Measurements from ENCODE around the gene ARMC10. TPM values are rescaled to one million over a fixed set of nuclear protein-coding genes. Genes with fewer than 3 reads are reported as not detected.

Gene ARMC10
- polyA plus RNA-seq, 4 donors, result 8.9 to 33.5 (median 17.4) TPM

DNA sequence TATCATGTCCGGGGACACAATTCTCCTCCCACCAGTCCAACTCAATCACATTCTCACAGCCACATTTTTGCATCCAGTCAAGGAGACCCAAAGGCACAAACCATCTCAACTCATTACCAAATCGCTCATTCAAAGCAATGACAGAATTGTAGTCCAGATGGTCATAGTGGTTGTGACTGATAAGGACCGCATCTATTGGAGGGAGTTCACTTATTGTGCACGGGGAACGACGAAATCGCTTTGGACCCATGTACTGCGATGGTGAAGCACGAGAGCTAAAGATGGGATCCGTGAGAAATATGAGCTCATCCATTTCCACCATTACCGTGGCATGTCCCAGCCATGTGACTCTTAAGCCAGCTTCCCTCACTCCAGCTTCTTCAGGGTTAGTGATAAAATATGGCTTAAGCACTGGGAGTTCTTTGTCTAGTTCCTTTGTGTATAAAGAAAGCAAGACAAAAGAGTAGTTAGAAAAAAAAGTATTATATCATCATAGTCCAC is 44.9 kb downstream of the ARMC10 start:
- Histone ChIP-seq H3K4me3 (ENCODE audit: low read depth in 1 of 3, low read length in 3 of 3) (no peak overlapping the region), H3K27me3 (ENCODE audit: control insufficient read depth in 3 of 3, insufficient read depth in 3 of 3, low read length in 3 of 3) (no peaks in the 10 kb centered on the region), H3K27ac (ENCODE audit: low read depth in 1 of 3, low read length in 2 of 3) (no peak overlapping the region), H3K4me1 (ENCODE audit: control insufficient read depth in 3 of 3, insufficient read depth in 2 of 3, low read depth in 1 of 3, low read length in 2 of 3) (peaks cover 0 to 3% (median 0%) of the 10 kb centered on the region in 3 donors), H3K9me3 (ENCODE audit: control insufficient read depth in 2 of 2, insufficient read depth in 1 of 2, low read depth in 1 of 2, low read length in 1 of 2) (no peaks in the 10 kb centered on the region), H3K36me3 (ENCODE audit: control insufficient read depth in 3 of 3, insufficient read depth in 2 of 3, low read depth in 1 of 3, low read length in 3 of 3) (peaks cover 5 to 26% (median 22%) of the 10 kb centered on the region in 3 donors)
- DNase-seq (no peak), FAIRE-seq (no peak)
- WGBS, 3 donors, result 97 to 99% (median 97%) methylated on average over 11 of the region's 11 CpGs

DNA sequence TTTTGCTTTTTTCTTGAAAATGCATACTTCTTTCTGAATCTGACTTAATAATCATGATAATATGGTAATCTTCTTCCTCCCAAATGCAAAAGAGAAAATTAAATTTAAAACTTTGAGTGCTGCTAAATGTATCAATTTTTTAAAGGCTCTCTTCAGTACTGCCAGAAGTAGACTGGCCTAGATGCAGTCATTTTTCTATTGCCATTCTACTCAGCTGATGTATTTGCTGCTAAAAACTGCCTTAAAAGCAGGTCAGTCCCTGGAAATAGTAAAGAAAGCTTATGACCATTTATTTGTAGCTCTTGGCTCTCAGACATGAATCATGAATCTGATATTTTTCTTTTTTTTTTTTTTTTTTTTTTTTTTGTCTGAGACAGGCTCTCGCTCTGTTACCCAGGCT is 45.4 kb downstream of the ARMC10 start:
- 88 to 100% (median 100%) methylated on average over 1 of the region's 1 CpG for WGBS, 3 donors
- Histone ChIP-seq H3K4me1 (ENCODE audit: control insufficient read depth in 3 of 3, insufficient read depth in 2 of 3, low read depth in 1 of 3, low read length in 2 of 3) (peaks cover 0 to 3% (median 0%) of the 10 kb centered on the region in 3 donors), H3K27ac (ENCODE audit: low read depth in 1 of 3, low read length in 2 of 3) (no peak overlapping the region), H3K36me3 (ENCODE audit: control insufficient read depth in 3 of 3, insufficient read depth in 2 of 3, low read depth in 1 of 3, low read length in 3 of 3) (peaks cover 5 to 26% (median 22%) of the 10 kb centered on the region in 3 donors), H3K27me3 (ENCODE audit: control insufficient read depth in 3 of 3, insufficient read depth in 3 of 3, low read length in 3 of 3) (no peaks in the 10 kb centered on the region), H3K9me3 (ENCODE audit: control insufficient read depth in 2 of 2, insufficient read depth in 1 of 2, low read depth in 1 of 2, low read length in 1 of 2) (no peaks in the 10 kb centered on the region), H3K4me3 (ENCODE audit: low read depth in 1 of 3, low read length in 3 of 3) (no peak overlapping the region)
- DNase-seq, result no peak
- FAIRE-seq, result no peak

DNA sequence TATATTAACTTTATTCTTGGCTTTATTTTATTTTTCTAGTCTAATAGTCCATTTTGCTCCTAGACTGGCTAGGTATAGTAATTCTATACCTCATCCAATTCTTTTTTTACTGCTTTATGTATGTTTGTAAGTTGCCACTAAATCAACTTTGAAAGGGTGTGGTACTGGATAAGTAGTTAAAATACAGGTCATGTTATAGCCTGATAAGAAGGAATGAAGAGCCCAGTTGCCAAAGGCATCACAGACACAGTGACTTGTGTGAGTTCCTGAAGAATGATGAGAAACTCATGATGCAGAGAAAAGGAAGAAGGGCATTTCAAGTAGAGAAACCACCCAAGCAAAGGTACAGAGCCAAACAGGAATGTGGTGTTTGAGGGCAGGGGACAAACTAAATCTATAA is 46.7 kb downstream of the ARMC10 start:
- no peak for FAIRE-seq

DNA sequence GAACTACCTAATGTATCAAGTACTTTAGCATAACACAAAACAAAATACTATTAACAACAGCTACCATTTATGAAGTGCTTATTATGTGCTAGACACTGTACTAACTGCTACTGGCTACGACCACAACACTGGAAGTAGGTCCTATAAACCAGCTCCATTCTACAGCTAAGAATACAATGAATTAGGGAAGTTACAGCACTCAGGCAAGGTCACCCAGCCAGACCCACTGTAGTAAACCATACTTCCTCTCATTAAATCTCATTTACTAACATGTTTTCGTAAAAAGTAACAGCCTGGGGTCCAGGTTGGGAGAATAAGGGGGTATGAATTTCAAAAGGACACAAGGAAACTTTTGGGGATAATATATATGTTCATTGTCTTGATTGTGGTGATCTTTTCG is 48.6 kb downstream of the ARMC10 start:
- H3K36me3 ChIP-seq (ENCODE audit: control insufficient read depth in 3 of 3, insufficient read depth in 2 of 3, low read depth in 1 of 3, low read length in 3 of 3), result peaks cover 3 to 33% (median 21%) of the 10 kb centered on the region in 3 donors
- FAIRE-seq (no peak), DNase-seq (no peak)
- H3K27me3 ChIP-seq (ENCODE audit: control insufficient read depth in 3 of 3, insufficient read depth in 3 of 3, low read length in 3 of 3), result no peaks in the 10 kb centered on the region
- no peaks in the 10 kb centered on the region for H3K9me3 ChIP-seq (ENCODE audit: control insufficient read depth in 2 of 2, insufficient read depth in 1 of 2, low read depth in 1 of 2, low read length in 1 of 2)
- no peak overlapping the region for H3K4me3 ChIP-seq (ENCODE audit: low read depth in 1 of 3, low read length in 3 of 3)
- WGBS, 3 donors, result 63 to 80% (median 66%) methylated on average over 3 of the region's 3 CpGs
- H3K27ac ChIP-seq (ENCODE audit: low read depth in 1 of 3, low read length in 2 of 3), result no peak overlapping the region
- H3K4me1 ChIP-seq (ENCODE audit: control insufficient read depth in 3 of 3, insufficient read depth in 2 of 3, low read depth in 1 of 3, low read length in 2 of 3), result peaks cover 0 to 3% (median 0%) of the 10 kb centered on the region in 3 donors

More for the DNA sequence above, 46.7 kb downstream of the ARMC10 start:
- peak in 1 of 2 donors; percentile 21 for DNase-seq
- Histone ChIP-seq H3K27ac (ENCODE audit: low read depth in 1 of 3, low read length in 2 of 3) (no peak overlapping the region), H3K4me1 (ENCODE audit: control insufficient read depth in 3 of 3, insufficient read depth in 2 of 3, low read depth in 1 of 3, low read length in 2 of 3) (peaks cover 0 to 3% (median 0%) of the 10 kb centered on the region in 3 donors), H3K9me3 (ENCODE audit: control insufficient read depth in 2 of 2, insufficient read depth in 1 of 2, low read depth in 1 of 2, low read length in 1 of 2) (no peaks in the 10 kb centered on the region), H3K27me3 (ENCODE audit: control insufficient read depth in 3 of 3, insufficient read depth in 3 of 3, low read length in 3 of 3) (no peaks in the 10 kb centered on the region), H3K36me3 (ENCODE audit: control insufficient read depth in 3 of 3, insufficient read depth in 2 of 3, low read depth in 1 of 3, low read length in 3 of 3) (peaks cover 3 to 28% (median 20%) of the 10 kb centered on the region in 3 donors), H3K4me3 (ENCODE audit: low read depth in 1 of 3, low read length in 3 of 3) (no peak overlapping the region)

GRCh38 chr7:103124429-103124979 is 49.6 kb downstream of the ARMC10 start:
- peaks cover 0 to 3% (median 0%) of the 10 kb centered on the region in 3 donors for H3K4me1 ChIP-seq (ENCODE audit: control insufficient read depth in 3 of 3, insufficient read depth in 2 of 3, low read depth in 1 of 3, low read length in 2 of 3)
- no peak overlapping the region for H3K4me3 ChIP-seq (ENCODE audit: low read depth in 1 of 3, low read length in 3 of 3)
- 57 to 75% (median 64%) methylated on average over 6 of the region's 6 CpGs for WGBS, 3 donors
- DNase-seq (no peak), FAIRE-seq (no peak)
- H3K27ac ChIP-seq (ENCODE audit: low read depth in 1 of 3, low read length in 2 of 3), result no peak overlapping the region
- H3K36me3 ChIP-seq (ENCODE audit: control insufficient read depth in 3 of 3, insufficient read depth in 2 of 3, low read depth in 1 of 3, low read length in 3 of 3), result peaks cover 3 to 33% (median 20%) of the 10 kb centered on the region in 3 donors
- no peaks in the 10 kb centered on the region for H3K9me3 ChIP-seq (ENCODE audit: control insufficient read depth in 2 of 2, insufficient read depth in 1 of 2, low read depth in 1 of 2, low read length in 1 of 2)
- no peaks in the 10 kb centered on the region for H3K27me3 ChIP-seq (ENCODE audit: control insufficient read depth in 3 of 3, insufficient read depth in 3 of 3, low read length in 3 of 3)

DNA sequence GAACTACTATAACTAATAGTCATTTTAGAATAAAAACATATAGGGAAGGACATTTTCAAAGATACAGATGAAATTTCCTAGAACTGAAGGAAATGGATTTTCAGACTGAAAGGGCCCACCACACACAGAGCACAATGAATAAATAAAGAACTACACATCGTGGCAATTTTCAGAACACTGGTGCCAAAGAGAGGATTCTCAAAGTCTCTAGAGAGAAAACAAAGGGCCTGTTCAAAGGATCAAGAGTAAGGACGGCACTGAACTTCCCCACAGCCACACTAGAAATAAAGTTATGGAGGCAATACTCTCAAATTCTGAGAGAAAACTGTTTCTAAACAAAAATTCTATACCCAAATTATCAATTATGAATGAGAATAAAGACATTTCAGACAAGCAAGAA is 52.1 kb downstream of the ARMC10 start:
- no peak for DNase-seq
- H3K4me3 ChIP-seq (ENCODE audit: low read depth in 1 of 3, low read length in 3 of 3), result no peak overlapping the region
- no peaks in the 10 kb centered on the region for H3K27me3 ChIP-seq (ENCODE audit: control insufficient read depth in 3 of 3, insufficient read depth in 3 of 3, low read length in 3 of 3)
- no peaks in the 10 kb centered on the region for H3K4me1 ChIP-seq (ENCODE audit: control insufficient read depth in 3 of 3, insufficient read depth in 2 of 3, low read depth in 1 of 3, low read length in 2 of 3)
- FAIRE-seq, result no peak
- H3K36me3 ChIP-seq (ENCODE audit: control insufficient read depth in 3 of 3, insufficient read depth in 2 of 3, low read depth in 1 of 3, low read length in 3 of 3), result peaks cover 0 to 30% (median 10%) of the 10 kb centered on the region in 3 donors
- H3K27ac ChIP-seq (ENCODE audit: low read depth in 1 of 3, low read length in 2 of 3), result no peak overlapping the region
- no peaks in the 10 kb centered on the region for H3K9me3 ChIP-seq (ENCODE audit: control insufficient read depth in 2 of 2, insufficient read depth in 1 of 2, low read depth in 1 of 2, low read length in 1 of 2)
- 83 to 93% (median 90%) methylated on average over 2 of the region's 2 CpGs for WGBS, 3 donors

DNA sequence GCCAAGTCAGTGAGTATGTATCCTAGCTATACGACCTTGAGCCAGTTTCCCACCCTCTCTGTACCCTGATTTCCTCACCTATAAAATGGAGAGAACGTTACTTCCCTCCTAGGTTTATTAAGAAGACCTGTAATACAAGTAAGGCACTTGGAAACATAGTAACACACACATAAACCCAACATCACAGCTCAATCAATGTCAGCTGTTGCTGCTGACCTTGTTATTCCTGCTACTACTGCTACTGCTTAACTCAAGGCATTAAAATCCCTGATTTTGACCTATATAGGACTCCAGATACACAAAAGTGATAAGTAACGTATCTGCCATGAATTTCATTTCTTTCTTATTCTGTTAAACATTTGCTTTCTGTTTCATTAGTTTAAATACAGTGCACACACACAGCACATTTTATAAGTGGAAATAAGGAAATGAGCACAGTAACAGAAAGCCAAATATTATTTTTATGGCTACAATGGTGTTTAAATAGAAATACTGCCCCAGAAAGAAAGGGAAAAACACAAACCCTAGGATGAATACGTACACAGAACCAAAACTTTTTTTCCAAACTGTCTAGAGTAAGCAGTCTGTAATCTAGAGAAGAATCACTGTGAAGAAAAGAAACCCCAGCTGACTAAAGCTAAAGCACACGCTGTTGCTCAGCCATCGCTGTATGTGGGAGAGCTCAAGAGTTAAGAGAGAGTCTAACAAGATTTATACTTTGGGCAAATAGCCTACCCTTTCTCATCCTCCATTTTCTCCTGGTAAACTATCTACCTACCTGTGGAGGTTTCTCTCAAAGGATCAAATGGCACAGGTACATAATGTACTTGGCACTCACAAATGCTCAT is 55.0 kb downstream of the ARMC10 start:
- Histone ChIP-seq H3K36me3 (ENCODE audit: control insufficient read depth in 3 of 3, insufficient read depth in 2 of 3, low read depth in 1 of 3, low read length in 3 of 3) (peaks cover 0 to 23% (median 7%) of the 10 kb centered on the region in 3 donors), H3K4me3 (ENCODE audit: low read depth in 1 of 3, low read length in 3 of 3) (no peak overlapping the region), H3K9me3 (ENCODE audit: control insufficient read depth in 2 of 2, insufficient read depth in 1 of 2, low read depth in 1 of 2, low read length in 1 of 2) (no peaks in the 10 kb centered on the region), H3K27me3 (ENCODE audit: control insufficient read depth in 3 of 3, insufficient read depth in 3 of 3, low read length in 3 of 3) (no peaks in the 10 kb centered on the region), H3K27ac (ENCODE audit: low read depth in 1 of 3, low read length in 2 of 3) (no peak overlapping the region), H3K4me1 (ENCODE audit: control insufficient read depth in 3 of 3, insufficient read depth in 2 of 3, low read depth in 1 of 3, low read length in 2 of 3) (no peaks in the 10 kb centered on the region)
- WGBS, 3 donors, result 48 to 56% (median 50%) methylated on average over 6 of the region's 6 CpGs
- no peak for DNase-seq
- no peak for FAIRE-seq

DNA sequence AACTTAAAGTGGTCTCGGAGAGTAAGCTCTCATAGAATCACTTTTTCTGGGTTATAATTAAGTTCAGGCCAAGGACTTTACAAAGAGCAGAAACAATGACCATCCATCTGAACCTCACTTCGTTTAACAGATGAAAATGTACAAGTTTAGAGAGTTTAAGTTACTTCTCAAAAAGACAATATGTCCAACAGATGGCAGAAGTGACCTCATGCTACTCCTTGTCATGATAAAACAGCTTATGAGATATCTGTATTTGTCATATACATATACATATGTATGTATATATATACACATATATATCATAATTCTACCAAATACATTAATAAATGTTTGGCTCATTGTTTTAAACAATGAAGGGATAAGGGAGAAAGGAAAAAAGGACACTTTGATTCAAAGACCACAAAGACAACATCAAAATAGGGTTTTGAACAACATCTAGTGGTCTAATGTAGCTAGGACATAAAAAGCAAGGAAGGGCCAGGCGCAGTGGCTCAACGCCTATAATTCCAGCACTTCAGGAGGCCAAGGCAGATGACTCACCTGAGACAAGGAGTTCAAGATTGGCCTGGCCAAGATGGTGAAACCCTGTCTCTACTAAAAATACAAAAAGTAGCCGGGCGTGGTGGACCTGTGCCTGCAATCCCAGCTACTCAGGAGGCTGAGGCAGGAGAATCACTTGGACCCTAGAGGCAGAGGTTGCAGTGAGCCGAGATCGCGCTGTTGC is 56.1 kb downstream of the ARMC10 start:
- WGBS, 3 donors, result 79 to 87% (median 81%) methylated on average over 9 of the region's 9 CpGs
- Histone ChIP-seq H3K9me3 (ENCODE audit: control insufficient read depth in 2 of 2, insufficient read depth in 1 of 2, low read depth in 1 of 2, low read length in 1 of 2) (no peaks in the 10 kb centered on the region), H3K36me3 (ENCODE audit: control insufficient read depth in 3 of 3, insufficient read depth in 2 of 3, low read depth in 1 of 3, low read length in 3 of 3) (peaks cover 0 to 18% (median 5%) of the 10 kb centered on the region in 3 donors), H3K4me3 (ENCODE audit: low read depth in 1 of 3, low read length in 3 of 3) (no peak overlapping the region), H3K27ac (ENCODE audit: low read depth in 1 of 3, low read length in 2 of 3) (no peak overlapping the region), H3K4me1 (ENCODE audit: control insufficient read depth in 3 of 3, insufficient read depth in 2 of 3, low read depth in 1 of 3, low read length in 2 of 3) (peaks cover 0 to 4% (median 0%) of the 10 kb centered on the region in 3 donors), H3K27me3 (ENCODE audit: control insufficient read depth in 3 of 3, insufficient read depth in 3 of 3, low read length in 3 of 3) (no peaks in the 10 kb centered on the region)
- FAIRE-seq, result no peak
- DNase-seq, result no peak
